H1 (cell line): Measurements from ENCODE around the gene FRZB. TPM values are rescaled to one million over a fixed set of nuclear protein-coding genes. Genes with fewer than 3 reads are reported as not detected.

ENCODE experiments used
- CBX5 ChIP-seq: fragments of 300-800, 300-1000 bp; sonication (generic); IDR thresholded peaks from 2 replicates; pipeline ENCODE4 v1.7.1; 2016; ENCODE audit warnings: antibody characterized with exemption, low read length, low read depth
- CBX8 ChIP-seq: fragments of 300-800, 300-1000 bp; sonication (generic); IDR thresholded peaks from 2 replicates; pipeline ENCODE4 v1.7.1; 2016; ENCODE audit warnings: low read depth, low read length, borderline replicate concordance
- CTCF ChIP-seq, 3 experiments: IDR thresholded peaks; 1 replicate in 2 of 3; 2 replicates in 1 of 3; pipeline versions ENCODE4 v1.5.1 to v1.6.1; 2011; ENCODE audit warnings: low read length in 3 of 3, mild to moderate bottlenecking in 3 of 3, inconsistent platforms in 2 of 3, low read depth in 1 of 3, moderate library complexity in 1 of 3; ENCODE audit not compliant: insufficient read depth in 1 of 3; ENCODE audit errors: control extremely low read depth in 1 of 3
- FOSL1 ChIP-seq: IDR thresholded peaks from 2 replicates; pipeline ENCODE4 v1.6.1; 2011; ENCODE audit warnings: mild to moderate bottlenecking, low read depth, low read length, moderate library complexity; ENCODE audit not compliant: insufficient read depth
- NRF1 ChIP-seq: IDR thresholded peaks from 2 replicates; pipeline ENCODE4 v1.6.1; 2011; ENCODE audit warnings: mild to moderate bottlenecking, low read depth, low read length, improper control_type of control experiment
- SIX5 ChIP-seq: IDR thresholded peaks from 2 replicates; pipeline ENCODE4 v1.6.1; 2011; ENCODE audit warnings: mild to moderate bottlenecking, low read depth, low read length
- polyA plus RNA-seq, 7 experiments: library from polyadenylated mRNA; depleted of rRNA in 3 of 7; stranded (reverse) in 5 of 7; unstranded in 2 of 7; fragments of >200 nt in 5 of 7; fragments of 200-250 nt in 2 of 7; gene quantifications; 1 replicate in 5 of 7; 2 replicates in 1 of 7; 4 replicates in 1 of 7; pipeline versions ENCODE4 v1.2.1 to v1.2.3, GENCODE V29; 2011 to 2013; ENCODE audit warnings: missing spikeins in 2 of 7, mixed read lengths in 2 of 7
- total RNA-seq: library from RNA; stranded (reverse); fragmentation: NEBNext Ultra II Directional; extraction: Animal tissue kit (Norgen Biotek cat#: 25700); gene quantifications from 2 replicates; pipeline ENCODE4 v1.2.1, GENCODE V29; 2021

Gene FRZB
- total and polyA plus RNA-seq, 2 of the 8 experiments (the other 6 are each of a cell fraction or from before 2014, with no cell fraction given), result 4.4 to 4.6 TPM

GRCh38 chr2:182866461-182867406, at the start of gene FRZB (continued):
- TF ChIP-seq CBX5, result no peak
- no peak for TF ChIP-seq CBX8
- TF ChIP-seq SIX5, result no peak
- no peak for TF ChIP-seq CTCF (IDR thresholded peaks at IDR 0.05; ENCODE audit: control extremely low read depth in 1 of 3, insufficient read depth in 1 of 3, low read depth in 1 of 3, low read length in 3 of 3)
- TF ChIP-seq FOSL1, result no peak
- no peak for TF ChIP-seq NRF1
- TF ChIP-seq, all 59 proteins: peak for 6
